T-helper 22 cell (primary cell): Measurements from ENCODE around the gene ITIH6.
A peak's percentile ranks its signal among the peaks of the same experiment; 100 is the strongest.
"Not testable (repeated sequence)": the region's sequence is repeated elsewhere in the genome, so short reads cannot be mapped to it uniquely, and the experiment has no call there.

Experiments
- DNase-seq: peaks from one replicate; pipeline ENCODE4 v3.0.0-alpha.2; 2020; ENCODE audit warnings: low read depth

ITIH6 gene

GRCh38 chrX:54798137-54798536, at the start of gene ITIH6:
Gene ITIH6, minus strand, starts transcription at chrX:54798255. Its CDS starts 45 bp downstream, at chrX:54798210.
- DNase-seq: no peak

GRCh38 chrX:54847700-54848099, 49.6 kb upstream of the ITIH6 start:
- DNase-seq: not testable (repeated sequence)

- no peak for DNase-seq
Observed at GRCh38 chrX:54843050-54843449, 45.0 kb upstream of the ITIH6 start.

- no peak for DNase-seq
Observed at GRCh38 chrX:54842607-54843006, 44.6 kb upstream of the ITIH6 start.

- DNase-seq: not testable (repeated sequence)
Observed at GRCh38 chrX:54841184-54841874, 43.3 kb upstream of the ITIH6 start.

- no peak for DNase-seq
Observed at GRCh38 chrX:54838583-54838982, 40.5 kb upstream of the ITIH6 start.

GRCh38 chrX:54826598-54826997, 28.5 kb upstream of the ITIH6 start:
- no peak for DNase-seq

GRCh38 chrX:54825716-54826438, 27.8 kb upstream of the ITIH6 start:
- no peak for DNase-seq

GRCh38 chrX:54824722-54825121, 26.7 kb upstream of the ITIH6 start:
- DNase-seq: no peak

- no peak for DNase-seq
Observed at GRCh38 chrX:54824195-54824594, 26.1 kb upstream of the ITIH6 start.

- DNase-seq: no peak
Observed at GRCh38 chrX:54821310-54821709, 23.3 kb upstream of the ITIH6 start.

- no peak for DNase-seq
Observed at GRCh38 chrX:54820737-54821136, 22.7 kb upstream of the ITIH6 start.

- DNase-seq: no peak
Observed at GRCh38 chrX:54819201-54819600, 21.1 kb upstream of the ITIH6 start.

GRCh38 chrX:54818221-54818620, 20.2 kb upstream of the ITIH6 start:
- no peak for DNase-seq

GRCh38 chrX:54817220-54817820, 19.3 kb upstream of the ITIH6 start:
- DNase-seq: no peak

- DNase-seq: no peak
Observed at GRCh38 chrX:54812306-54812705, 14.3 kb upstream of the ITIH6 start.

GRCh38 chrX:54811301-54811885, 13.3 kb upstream of the ITIH6 start:
- no peak for DNase-seq

GRCh38 chrX:54810532-54810931, 12.5 kb upstream of the ITIH6 start:
- no peak for DNase-seq

- peak; percentile 84 for DNase-seq
Observed at GRCh38 chrX:54808605-54809483, 10.8 kb upstream of the ITIH6 start.

GRCh38 chrX:54808109-54808604, 10.1 kb upstream of the ITIH6 start:
- peak; percentile 17 for DNase-seq

- peak; percentile 35 for DNase-seq
Observed at GRCh38 chrX:54807524-54808108, 9.6 kb upstream of the ITIH6 start, which contains the start of gene MAGED2. Gene MAGED2, plus strand, starts transcription at chrX:54807745. Its CDS starts 1,587 bp downstream, at chrX:54809332.
